Neural cell (in vitro differentiated cells): ENCODE measurements around the gene ZBTB7A. TPM values are rescaled to one million over a fixed set of nuclear protein-coding genes. Genes with fewer than 3 reads are reported as not detected.

Source experiments
- H2AFZ ChIP-seq: fragments of 200-600, 300-800 bp; sonication (generic), shearing (Covaris generic); 2 replicates; pipeline ENCODE4 v1.6.0; 2014; ENCODE audit warnings: low read depth, mild to moderate bottlenecking, antibody characterized with exemption, low read length, moderate library complexity
- H3F3A ChIP-seq: fragments of 200-600 bp; shearing (Covaris generic); 2 replicates; pipeline ENCODE4 v1.6.1; 2016; ENCODE audit warnings: mild to moderate bottlenecking, moderate library complexity, mixed read lengths, antibody characterized with exemption, low read length; ENCODE audit not compliant: insufficient read depth, poor library complexity, severe bottlenecking
- H3K27ac ChIP-seq: fragments of 200-600, 300-800 bp; sonication (generic), shearing (Covaris generic); 2 replicates; pipeline ENCODE4 v1.5.1; 2014; ENCODE audit warnings: mild to moderate bottlenecking, low read length, moderate library complexity
- H3K27me3 ChIP-seq: fragments of 300-800, 200-600 bp; sonication (generic), shearing (Covaris generic); 2 replicates; pipeline ENCODE4 v1.6.0; 2014; ENCODE audit warnings: mild to moderate bottlenecking, low read depth, low read length, moderate library complexity; ENCODE audit not compliant: insufficient read depth
- H3K36me3 ChIP-seq: fragments of 300-800, 200-600 bp; sonication (generic), shearing (Covaris generic); 2 replicates; pipeline ENCODE4 v1.5.1; 2014; ENCODE audit warnings: mild to moderate bottlenecking, antibody characterized with exemption, low read length, moderate library complexity; ENCODE audit not compliant: insufficient read depth
- H3K4me2 ChIP-seq: fragments of 300-800, 200-600 bp; sonication (generic), shearing (Covaris generic); 2 replicates; pipeline ENCODE4 v1.6.0; 2014; ENCODE audit warnings: mild to moderate bottlenecking, low read length
- H3K4me3 ChIP-seq: fragments of 300-800, 200-600 bp; sonication (generic), shearing (Covaris generic); 2 replicates; pipeline ENCODE4 v1.5.1; 2014; ENCODE audit warnings: mild to moderate bottlenecking, low read length, moderate library complexity
- H3K79me2 ChIP-seq: fragments of 200-600 bp; shearing (Covaris generic); replicated peaks from 2 replicates; pipeline ENCODE4 v1.6.0; 2014; ENCODE audit warnings: mild to moderate bottlenecking, low read length, moderate library complexity; ENCODE audit not compliant: insufficient read depth
- H3K9ac ChIP-seq: fragments of 300-800, 200-600 bp; sonication (generic), shearing (Covaris generic); 2 replicates; pipeline ENCODE4 v1.6.1; 2016; ENCODE audit warnings: mild to moderate bottlenecking, low read length, mixed read lengths
- H3K9me2 ChIP-seq: fragments of 200-600 bp; shearing (Covaris generic); 2 replicates; pipeline ENCODE4 v1.6.1; 2016; ENCODE audit warnings: mild to moderate bottlenecking, low read length, mixed read lengths; ENCODE audit not compliant: insufficient read depth
- H3K9me3 ChIP-seq: fragments of 200-600, 300-800 bp; sonication (generic), shearing (Covaris generic); 2 replicates; pipeline ENCODE4 v1.6.1; 2016; ENCODE audit warnings: mild to moderate bottlenecking, mixed run types, low read length, moderate library complexity, mixed read lengths
- H4K20me1 ChIP-seq: fragments of 200-600 bp; shearing (Covaris generic); 2 replicates; pipeline ENCODE4 v1.6.1; 2016; ENCODE audit warnings: mild to moderate bottlenecking, mixed run types; ENCODE audit not compliant: insufficient read depth
- CTCF ChIP-seq: fragments of 450-650 bp; IDR thresholded peaks from 2 replicates; pipeline ENCODE4 v1.5.1; 2014; ENCODE audit warnings: antibody characterized with exemption, mild to moderate bottlenecking, moderate library complexity; ENCODE audit not compliant: poor library complexity, severe bottlenecking
- EP300 ChIP-seq: fragments of 450-650 bp; conservative IDR thresholded peaks from 2 replicates; pipeline ENCODE4 v1.6.1; 2014; ENCODE audit warnings: antibody characterized with exemption, mild to moderate bottlenecking, moderate library complexity; ENCODE audit not compliant: poor library complexity, severe bottlenecking
- EZH2 ChIP-seq: fragments of 200-600, 300-800 bp; shearing (Covaris generic), sonication (generic); IDR thresholded peaks from 2 replicates; pipeline ENCODE4 v1.6.1; 2014; ENCODE audit warnings: antibody characterized with exemption, low read length, borderline replicate concordance, mild to moderate bottlenecking; ENCODE audit not compliant: insufficient read depth, poor library complexity, severe bottlenecking
- MXI1 ChIP-seq: fragments of 450-650 bp; conservative IDR thresholded peaks from 2 replicates; pipeline ENCODE4 v1.6.1; 2014; ENCODE audit warnings: antibody characterized with exemption, mild to moderate bottlenecking; ENCODE audit not compliant: poor library complexity, severe bottlenecking
- POLR2AphosphoS5 ChIP-seq: IDR thresholded peaks from 2 replicates; pipeline ENCODE4 v1.6.1; 2012
- RAD21 ChIP-seq: fragments of 450-650 bp; conservative IDR thresholded peaks from 2 replicates; pipeline ENCODE4 v1.6.1; 2014; ENCODE audit warnings: antibody characterized with exemption, mild to moderate bottlenecking, moderate library complexity
- REST ChIP-seq: IDR thresholded peaks from 2 replicates; pipeline ENCODE4 v1.6.1; 2012; ENCODE audit warnings: borderline replicate concordance
- SMC3 ChIP-seq: fragments of 450-650 bp; conservative IDR thresholded peaks from 2 replicates; pipeline ENCODE4 v1.6.1; 2014; ENCODE audit warnings: antibody characterized with exemption, mild to moderate bottlenecking, moderate library complexity; ENCODE audit not compliant: poor library complexity
- TAF1 ChIP-seq: IDR thresholded peaks from 2 replicates; pipeline ENCODE4 v1.6.1; 2012; ENCODE audit warnings: low read depth
- polyA plus RNA-seq: library from polyadenylated mRNA; depleted of rRNA; stranded (reverse); fragments of >200 nt; gene quantifications from 2 replicates; pipeline ENCODE4 v1.2.3, GENCODE V29; 2014

Gene ZBTB7A
- polyA plus RNA-seq, 1 donor from 2014 or later: 1.7 TPM

- no peaks in the 10 kb centered on the region for H4K20me1 ChIP-seq
- H3K9ac ChIP-seq: no peak overlapping the region
- H3F3A ChIP-seq: no peaks in the 10 kb centered on the region
- no peak overlapping the region for H2AFZ ChIP-seq
- no peaks in the 10 kb centered on the region for H3K79me2 ChIP-seq
- H3K27ac ChIP-seq: no peak overlapping the region
- H3K36me3 ChIP-seq: no peaks in the 10 kb centered on the region
- H3K9me3 ChIP-seq: no peaks in the 10 kb centered on the region
- no peak for TF ChIP-seq EZH2
- no peak for TF ChIP-seq MXI1
- TF ChIP-seq SMC3: no peak
- no peak for TF ChIP-seq EP300
- no peak for TF ChIP-seq RAD21
- TF ChIP-seq POLR2AphosphoS5: no peak
- TF ChIP-seq REST: no peak
- TF ChIP-seq CTCF: no peak
- no peak overlapping the region for H3K4me3 ChIP-seq
- H3K27me3 ChIP-seq: no peaks in the 10 kb centered on the region
- no peak overlapping the region for H3K4me2 ChIP-seq
- no peaks in the 10 kb centered on the region for H3K9me2 ChIP-seq
Observed at GRCh38 chr19:4043966-4044715, 22.6 kb downstream of the ZBTB7A start.

GRCh38 chr19:4043401-4043800 lies 23.3 kb downstream of the ZBTB7A start:
- Histone ChIP-seq H3K27ac (no peak overlapping the region), H3K36me3 (no peaks in the 10 kb centered on the region), H3K79me2 (no peaks in the 10 kb centered on the region), H3K9me3 (no peaks in the 10 kb centered on the region), H3K4me2 (no peak overlapping the region), H4K20me1 (no peaks in the 10 kb centered on the region), H3F3A (no peaks in the 10 kb centered on the region), H3K9ac (no peak overlapping the region), H3K4me3 (no peak overlapping the region), H2AFZ (no peak overlapping the region), H3K27me3 (no peaks in the 10 kb centered on the region), H3K9me2 (no peaks in the 10 kb centered on the region)
- no peak for TF ChIP-seq RAD21
- no peak for TF ChIP-seq REST
- no peak for TF ChIP-seq CTCF
- no peak for TF ChIP-seq POLR2AphosphoS5
- TF ChIP-seq SMC3: no peak
- TF ChIP-seq EP300: no peak
- TF ChIP-seq TAF1: no peak
- no peak for TF ChIP-seq MXI1
- TF ChIP-seq EZH2: no peak
